Stomach (tissue), 9 donors: ENCODE measurements around the gene MAST3. TPM values are rescaled to one million over a fixed set of nuclear protein-coding genes. Genes with fewer than 3 reads are reported as not detected.

Experiments
- DNase-seq, 2 donors: peaks; one replicate each; pipeline versions ENCODE4 v3.0.0 to v3.0.0-alpha.2; 2013 to 2019
- H3K27ac ChIP-seq, 5 donors: fragments of 200-600 bp in 4 of 5; sonication (generic) in 4 of 5; one replicate each; pipeline ENCODE4 v1.5.1; 2013 to 2019; ENCODE audit warnings: mild to moderate bottlenecking in 1 of 5, moderate library complexity in 1 of 5
- H3K27me3 ChIP-seq, 3 donors: fragments of 200-600 bp; sonication (generic); one replicate each; pipeline ENCODE4 v1.5.1; 2017 to 2019; ENCODE audit warnings: mixed run types in 1 of 3
- H3K36me3 ChIP-seq, 4 donors: fragments of 200-600 bp; sonication (generic); 1 replicate in 3 of 4; 2 replicates in 1 of 4; pipeline ENCODE4 v1.5.1; 2016 to 2019
- H3K4me1 ChIP-seq, 4 donors: fragments of 200-600 bp; sonication (generic); one replicate each; pipeline ENCODE4 v1.5.1; 2016 to 2019
- H3K4me3 ChIP-seq, 4 donors: fragments of 200-600 bp; sonication (generic) in 3 of 4; one replicate each; pipeline ENCODE4 v1.5.1; 2016 to 2019; ENCODE audit warnings: mild to moderate bottlenecking in 1 of 4
- H3K9me3 ChIP-seq, 4 donors: fragments of 200-600 bp; sonication (generic); one replicate each; pipeline ENCODE4 v1.5.1; 2016 to 2019
- EP300 ChIP-seq: sonication (generic); formaldehyde crosslinking; IDR thresholded peaks from one replicate; pipeline ENCODE4 v1.6.1; 2017; ENCODE audit warnings: antibody characterized with exemption
- POLR2A ChIP-seq, 4 donors: fragments of 450-650 bp; IDR thresholded peaks; one replicate each; pipeline ENCODE4 v1.6.1; 2016; ENCODE audit warnings: antibody characterized with exemption in 4 of 4, control low read depth in 2 of 4, mild to moderate bottlenecking in 1 of 4, moderate library complexity in 1 of 4
- POLR2AphosphoS5 ChIP-seq, 3 donors: sonication (generic); formaldehyde crosslinking; IDR thresholded peaks; one replicate each; pipeline ENCODE4 v1.6.1; 2016; ENCODE audit warnings: antibody characterized with exemption in 3 of 3
- WGBS, 5 donors: extraction: QIAGEN DNeasy Blood & Tissue Kit in 3 of 5; methylation state at CpG; one replicate each; pipeline versions ENCODE4 v1.1.5 to v1.1.7; 2013 to 2018; 5-methylcytosine and 5-hydroxymethylcytosine counted together
- intact Hi-C: fragments of 100-400 bp; cut with DNase I; formaldehyde crosslinking; loops from one replicate; pipeline ENCODE4 v1.15.1; 2023; ENCODE audit warnings: low total_unique reads
- polyA plus RNA-seq, 3 donors: library from polyadenylated mRNA; stranded (reverse); fragments of 200-250 nt; gene quantifications; one replicate each; pipeline ENCODE4 v1.2.3, GENCODE V29; 2013
- total RNA-seq, 5 donors: library from RNA; depleted of rRNA; stranded (reverse); fragments of >200 nt; gene quantifications; one replicate each; pipeline versions ENCODE4 v1.1.0 to v1.2.3, GENCODE V29; 2014 to 2016
- TF ChIP-seq, protein P1 (sequence below), 7 experiments: fragments of 450-650 bp in 4 of 7; fragments of 200-600 bp in 3 of 7; sonication (generic) in 3 of 7; IDR thresholded peaks; one replicate each; pipeline ENCODE4 v1.5.1; 2016 to 2019; ENCODE audit warnings: antibody characterized with exemption in 7 of 7, control low read depth in 2 of 7, mild to moderate bottlenecking in 1 of 7
- donor health status: healthy with polysubstance abuse.
- donor health status: Bipolar disorder and iron deficiency.
- donor health status: healthy.

The MAST3 gene
- total and polyA plus RNA-seq, 8 donors: 1.7 to 29.0 (median 6.9) TPM

DNA sequence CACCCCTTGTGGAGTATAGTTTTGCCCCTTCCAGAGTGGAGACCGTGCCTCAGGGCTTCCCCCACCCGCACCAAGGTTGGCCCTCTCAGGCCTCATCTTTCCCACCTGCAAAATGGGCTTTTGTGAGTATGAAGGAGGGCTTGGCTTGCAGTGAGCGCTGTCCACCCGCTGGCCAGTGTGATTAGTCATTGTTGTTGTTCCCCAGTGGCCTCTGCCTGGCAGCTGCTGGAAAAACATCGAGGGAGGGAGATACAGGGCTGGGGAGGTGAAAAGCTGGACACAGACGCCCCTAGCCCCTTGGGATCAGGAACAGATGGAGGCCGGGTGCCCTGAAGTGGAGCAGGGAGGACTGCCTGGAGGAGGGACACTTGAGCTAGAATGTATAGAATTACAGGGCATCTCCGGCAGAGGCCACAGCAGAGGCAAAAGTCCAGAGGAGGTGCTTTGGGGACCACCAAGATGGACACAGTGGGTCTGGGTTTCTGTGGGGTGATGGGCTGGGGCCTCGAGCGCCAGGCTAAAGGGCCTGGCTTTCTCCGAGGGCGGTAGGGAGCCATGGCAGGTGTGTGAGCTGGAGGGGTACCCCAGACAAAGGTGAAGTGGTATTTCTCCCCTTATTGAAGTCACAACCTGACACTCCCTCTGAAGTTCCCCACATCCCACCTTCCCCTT, 6.9 kb upstream of the MAST3 start:
- no peaks in the 10 kb centered on the region for H3K27me3 ChIP-seq
- peak overlapping the region; percentile 44 to 83 (median 74) for H3K27ac ChIP-seq
- no peaks in the 10 kb centered on the region for H3K9me3 ChIP-seq
- TF ChIP-seq EP300 (no peak), POLR2AphosphoS5 (IDR thresholded peaks at IDR 0.05) (no peak)
- 69 to 82% (median 71%) methylated on average over 10 to 12 of the region's 12 CpGs for WGBS, 5 donors
- DNase-seq: no peak
- intact Hi-C loops: no loop called here
- peaks cover 0 to 41% (median 0%) of the 10 kb centered on the region in 4 donors for H3K4me1 ChIP-seq
- H3K36me3 ChIP-seq: no peaks in the 10 kb centered on the region
- H3K4me3 ChIP-seq: no peak overlapping the region

DNA sequence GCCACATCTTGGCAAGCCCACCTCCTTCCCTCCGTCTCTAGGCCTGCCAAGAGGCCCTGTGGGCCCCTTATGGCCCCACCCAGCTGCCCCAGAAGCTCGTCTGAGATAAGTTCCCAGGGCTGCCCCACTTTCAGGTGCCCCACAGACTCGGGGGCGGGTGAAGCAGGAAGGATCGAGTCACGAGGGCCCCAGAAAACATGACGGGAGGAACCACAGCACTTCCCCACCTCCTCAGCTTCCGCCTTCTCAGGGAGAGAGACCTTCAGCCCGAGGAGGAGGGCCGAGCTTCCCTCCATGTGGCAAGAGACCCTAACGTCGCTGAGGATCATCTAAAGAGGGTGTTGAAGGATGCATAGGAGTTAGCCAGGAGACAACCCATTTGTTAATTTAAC, 6.4 kb upstream of the MAST3 start:
- TF ChIP-seq, protein P1, sequence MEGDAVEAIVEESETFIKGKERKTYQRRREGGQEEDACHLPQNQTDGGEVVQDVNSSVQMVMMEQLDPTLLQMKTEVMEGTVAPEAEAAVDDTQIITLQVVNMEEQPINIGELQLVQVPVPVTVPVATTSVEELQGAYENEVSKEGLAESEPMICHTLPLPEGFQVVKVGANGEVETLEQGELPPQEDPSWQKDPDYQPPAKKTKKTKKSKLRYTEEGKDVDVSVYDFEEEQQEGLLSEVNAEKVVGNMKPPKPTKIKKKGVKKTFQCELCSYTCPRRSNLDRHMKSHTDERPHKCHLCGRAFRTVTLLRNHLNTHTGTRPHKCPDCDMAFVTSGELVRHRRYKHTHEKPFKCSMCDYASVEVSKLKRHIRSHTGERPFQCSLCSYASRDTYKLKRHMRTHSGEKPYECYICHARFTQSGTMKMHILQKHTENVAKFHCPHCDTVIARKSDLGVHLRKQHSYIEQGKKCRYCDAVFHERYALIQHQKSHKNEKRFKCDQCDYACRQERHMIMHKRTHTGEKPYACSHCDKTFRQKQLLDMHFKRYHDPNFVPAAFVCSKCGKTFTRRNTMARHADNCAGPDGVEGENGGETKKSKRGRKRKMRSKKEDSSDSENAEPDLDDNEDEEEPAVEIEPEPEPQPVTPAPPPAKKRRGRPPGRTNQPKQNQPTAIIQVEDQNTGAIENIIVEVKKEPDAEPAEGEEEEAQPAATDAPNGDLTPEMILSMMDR (IDR thresholded peaks at IDR 0.05): no peak
- TF ChIP-seq POLR2AphosphoS5 (IDR thresholded peaks at IDR 0.05) (peak in 1 of 3 donors; percentile 30), POLR2A (IDR thresholded peaks at IDR 0.05) (no peak), EP300 (no peak)
- no peaks in the 10 kb centered on the region for H3K9me3 ChIP-seq
- peaks cover 0 to 41% (median 0%) of the 10 kb centered on the region in 4 donors for H3K4me1 ChIP-seq
- H3K36me3 ChIP-seq: no peaks in the 10 kb centered on the region
- no peaks in the 10 kb centered on the region for H3K27me3 ChIP-seq
- WGBS, 5 donors: 34 to 48% (median 37%) methylated on average over 12 of the region's 12 CpGs
- H3K27ac ChIP-seq: peak overlapping the region; percentile 44 to 83 (median 74)
- intact Hi-C loops: no loop called here
- peak; percentile 61 to 69 for DNase-seq
- no peak overlapping the region for H3K4me3 ChIP-seq

DNA sequence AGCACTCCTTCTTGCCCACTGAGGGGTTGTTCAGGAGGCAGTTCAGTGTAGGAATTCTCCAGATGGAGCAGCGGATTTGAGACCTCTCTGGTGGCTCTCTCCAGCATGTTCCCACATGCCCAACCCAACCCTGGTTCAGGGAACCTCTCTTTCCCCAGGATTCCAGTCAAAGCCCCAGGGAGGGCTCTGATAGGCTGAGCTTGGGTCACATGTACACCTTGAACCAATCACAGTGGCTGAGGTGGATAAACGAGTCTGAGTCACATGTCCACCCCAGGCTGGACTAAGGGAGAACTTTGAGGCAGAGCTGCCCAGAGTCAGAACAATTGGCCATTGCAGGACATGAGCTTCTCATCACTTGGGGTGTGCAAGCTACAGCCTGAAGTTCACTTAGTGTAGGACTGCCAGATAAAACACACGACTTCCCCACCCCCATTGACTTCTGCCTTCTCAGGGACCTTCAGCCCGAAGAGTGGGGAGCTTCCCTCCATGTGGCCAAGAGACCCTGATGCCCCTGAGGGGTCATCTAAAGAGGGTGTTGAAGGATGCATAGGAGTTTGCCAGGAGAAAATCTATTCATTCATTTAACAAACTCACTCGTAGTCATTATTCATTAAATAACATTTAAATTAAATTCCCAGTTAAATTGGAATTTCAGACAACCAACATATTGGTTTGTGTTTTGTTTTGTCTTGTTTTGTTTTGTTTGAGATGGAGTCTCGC, 4.0 kb upstream of the MAST3 start:
- Histone ChIP-seq H3K9me3 (no peaks in the 10 kb centered on the region), H3K4me3 (no peak overlapping the region), H3K27ac (no peak overlapping the region), H3K27me3 (peaks cover 0 to 9% (median 5%) of the 10 kb centered on the region in 3 donors), H3K36me3 (no peaks in the 10 kb centered on the region), H3K4me1 (peaks cover 10 to 40% (median 15%) of the 10 kb centered on the region in 4 donors)
- intact Hi-C loops: no loop called here
- DNase-seq: no peak
- no peak for TF ChIP-seq POLR2AphosphoS5 (IDR thresholded peaks at IDR 0.05)
- no peak for TF ChIP-seq POLR2A (IDR thresholded peaks at IDR 0.05)
- TF ChIP-seq, protein P1 (IDR thresholded peaks at IDR 0.05): no peak
- TF ChIP-seq EP300: no peak
- 66 to 77% (median 74%) methylated on average over 5 to 6 of the region's 6 CpGs for WGBS, 5 donors

DNA sequence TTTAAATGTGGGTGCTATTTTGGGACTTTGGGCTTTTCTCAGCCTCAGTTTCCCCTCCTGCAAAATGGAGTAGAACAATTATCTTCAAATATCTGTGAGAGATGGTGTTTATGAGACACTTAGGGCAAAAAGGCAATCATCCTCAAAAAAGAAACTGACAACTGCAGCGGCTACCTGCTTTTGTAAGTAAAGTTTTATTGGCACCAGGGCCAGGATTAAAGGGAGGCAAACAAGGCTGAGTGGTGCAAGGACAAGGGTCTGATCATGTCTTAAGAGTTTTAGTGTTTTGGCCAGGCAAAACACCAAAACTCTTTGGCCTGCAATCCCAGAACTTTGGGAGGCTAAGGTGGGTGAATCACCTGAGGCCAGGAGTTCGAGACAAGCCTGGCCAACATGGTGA, 1.3 kb upstream of the MAST3 start:
- no peak overlapping the region for H3K4me3 ChIP-seq
- TF ChIP-seq POLR2A (IDR thresholded peaks at IDR 0.05) (no peak), POLR2AphosphoS5 (IDR thresholded peaks at IDR 0.05) (no peak), EP300 (no peak)
- TF ChIP-seq, protein P1 (IDR thresholded peaks at IDR 0.05): no peak
- 83 to 89% (median 85%) methylated on average over 2 of the region's 2 CpGs for WGBS, 5 donors
- H3K4me1 ChIP-seq: peaks cover 19 to 32% (median 25%) of the 10 kb centered on the region in 4 donors
- intact Hi-C loops: no loop called here
- no peaks in the 10 kb centered on the region for H3K36me3 ChIP-seq
- DNase-seq: no peak
- no peak overlapping the region for H3K27ac ChIP-seq
- H3K9me3 ChIP-seq: no peaks in the 10 kb centered on the region
- peaks cover 0 to 32% (median 17%) of the 10 kb centered on the region in 3 donors for H3K27me3 ChIP-seq
